ENCODE measurements around the gene HTT.
"Not testable (repeated sequence)": the region's sequence is repeated elsewhere in the genome, so short reads cannot be mapped to it uniquely, and the experiment has no call there.

The HTT gene

DNA sequence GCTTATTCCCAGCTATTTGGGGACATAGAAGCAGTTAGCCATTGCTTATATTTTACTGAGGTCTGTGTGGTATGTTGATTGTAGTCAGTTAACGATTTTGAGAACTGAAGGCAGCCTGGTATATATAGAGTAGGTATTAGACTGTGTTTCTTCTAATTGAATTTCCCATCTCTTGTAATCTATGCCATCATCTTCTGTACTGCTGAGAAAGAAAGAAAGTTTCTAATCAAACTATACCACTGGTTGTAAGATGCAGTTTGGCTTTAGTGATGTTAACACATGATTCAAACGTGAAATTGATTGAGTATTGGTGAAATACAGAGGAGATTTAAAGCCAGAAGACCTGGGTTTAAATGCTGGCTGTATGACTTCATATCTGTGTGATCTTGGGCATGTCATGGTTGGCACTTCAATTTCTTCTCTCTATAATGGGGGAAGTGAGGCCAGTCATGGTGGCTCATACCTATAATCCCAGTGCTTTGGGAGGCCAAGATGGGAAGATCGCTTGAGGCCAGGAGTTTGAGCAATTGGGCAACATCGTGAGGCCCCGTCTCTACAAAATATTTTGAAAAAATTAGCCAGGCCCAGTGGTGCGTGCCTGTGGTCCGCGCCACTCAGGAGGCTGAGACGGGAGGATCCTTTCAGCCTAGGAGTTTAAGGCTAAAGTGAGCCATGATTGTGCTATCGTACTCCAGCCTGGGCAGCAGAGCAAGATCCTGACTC, 11.6 kb downstream of the HTT start:
- no peak for DNase-seq

DNA sequence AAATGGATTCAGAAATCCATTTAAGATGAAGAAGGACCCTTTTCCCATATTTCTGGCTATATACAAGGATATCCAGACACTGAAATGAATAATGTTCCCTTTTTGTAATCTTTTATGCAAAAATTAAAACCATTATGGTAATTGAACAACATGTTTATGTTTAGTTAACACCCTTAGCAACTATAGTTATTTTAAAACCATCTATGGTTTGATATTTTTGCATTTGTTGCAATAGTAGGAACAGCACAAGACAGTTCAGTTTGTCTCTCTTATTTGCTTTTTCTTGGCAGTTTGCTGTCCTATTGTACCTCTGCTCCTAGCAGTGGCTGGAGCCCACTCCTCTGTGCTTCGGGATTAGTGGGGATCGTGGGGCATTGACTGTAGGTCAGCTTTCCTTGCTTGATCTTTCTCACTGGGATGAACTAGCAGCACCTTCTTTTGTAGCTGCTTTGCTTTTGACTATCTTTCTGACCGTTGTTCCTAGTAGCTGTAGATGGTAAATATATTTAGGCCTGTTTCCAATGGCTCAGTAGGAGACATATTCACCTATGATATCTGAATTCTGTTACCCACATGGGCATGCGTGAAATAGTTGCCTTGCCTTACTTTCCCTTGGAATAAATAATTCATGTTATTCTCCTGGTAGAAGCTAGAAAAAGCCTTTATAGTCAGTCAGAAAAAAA, 12.8 kb downstream of the HTT start:
- DNase-seq, result no peak

DNA sequence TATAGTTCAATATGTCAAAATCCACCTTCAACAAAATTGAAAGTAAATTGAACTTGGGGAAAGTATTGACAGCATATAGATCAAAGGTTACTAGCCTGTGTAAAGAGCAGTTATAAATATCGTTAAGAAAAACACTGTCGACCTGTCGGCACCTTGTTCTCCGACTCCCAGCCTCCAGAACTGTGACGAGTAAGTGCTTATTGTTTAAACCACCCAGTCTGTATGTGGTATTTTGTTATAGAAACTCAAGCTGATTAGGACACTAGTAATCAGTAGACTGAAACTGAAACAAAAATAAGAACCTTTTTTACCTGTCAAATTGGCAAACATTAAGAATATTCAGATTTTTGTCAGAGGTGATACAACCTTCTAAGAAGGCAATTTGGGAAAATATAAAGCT, 17.0 kb downstream of the HTT start:
- DNase-seq, result no peak

DNA sequence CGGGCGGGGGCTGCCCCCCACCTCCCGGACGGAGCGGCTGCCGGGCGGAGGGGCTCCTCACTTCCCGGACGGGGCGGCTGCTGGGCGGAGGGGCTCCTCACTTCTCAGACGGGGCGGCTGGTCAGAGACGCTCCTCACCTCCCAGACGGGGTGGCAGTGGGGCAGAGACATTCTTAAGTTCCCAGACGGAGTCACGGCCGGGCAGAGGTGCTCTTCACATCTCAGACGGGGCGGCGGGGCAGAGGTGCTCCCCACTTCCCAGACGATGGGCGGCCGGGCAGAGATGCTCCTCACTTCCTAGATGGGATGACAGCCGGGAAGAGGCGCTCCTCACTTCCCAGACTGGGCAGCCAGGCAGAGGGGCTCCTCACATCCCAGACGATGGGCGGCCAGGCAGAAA, 20.2 kb downstream of the HTT start:
- not testable (repeated sequence) for DNase-seq

DNA sequence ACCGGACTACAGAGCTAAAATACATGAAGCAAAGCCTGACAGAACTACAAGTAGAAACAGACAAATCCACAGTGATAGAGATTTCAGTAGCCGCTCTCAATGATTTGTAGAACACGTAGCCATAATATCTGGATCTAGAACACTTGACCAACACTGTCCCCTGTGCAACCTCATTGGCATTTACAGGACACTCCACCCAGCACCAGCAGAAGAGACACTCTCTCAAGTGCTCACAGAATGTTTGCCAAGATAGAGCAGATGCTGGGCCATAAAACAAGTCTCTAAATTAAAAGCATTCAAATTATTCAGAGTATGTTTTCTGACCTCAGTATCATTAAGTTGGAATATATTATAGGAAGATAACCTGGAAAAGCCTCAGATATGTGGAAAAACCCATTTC, 21.7 kb downstream of the HTT start:
- DNase-seq, result no peak

DNA sequence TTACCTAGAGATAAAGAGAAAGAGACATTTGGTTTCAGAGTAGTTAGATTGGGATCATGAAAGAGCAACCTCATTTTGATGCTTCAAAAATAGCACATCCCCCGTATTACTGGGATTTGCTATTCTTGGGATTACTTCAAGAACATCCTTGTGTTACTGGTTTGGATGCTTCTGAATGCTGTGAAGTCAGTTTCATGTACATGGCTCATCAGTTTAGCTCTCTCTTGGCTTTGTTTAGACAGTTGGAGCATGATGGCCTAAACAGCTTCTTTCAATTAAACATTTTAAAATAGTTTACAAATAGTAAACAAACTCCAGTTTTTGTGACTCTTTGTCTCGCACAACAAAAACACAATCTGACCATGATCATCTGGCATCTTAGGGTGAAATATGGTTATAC, 23.9 kb downstream of the HTT start:
- DNase-seq, result no peak

DNA sequence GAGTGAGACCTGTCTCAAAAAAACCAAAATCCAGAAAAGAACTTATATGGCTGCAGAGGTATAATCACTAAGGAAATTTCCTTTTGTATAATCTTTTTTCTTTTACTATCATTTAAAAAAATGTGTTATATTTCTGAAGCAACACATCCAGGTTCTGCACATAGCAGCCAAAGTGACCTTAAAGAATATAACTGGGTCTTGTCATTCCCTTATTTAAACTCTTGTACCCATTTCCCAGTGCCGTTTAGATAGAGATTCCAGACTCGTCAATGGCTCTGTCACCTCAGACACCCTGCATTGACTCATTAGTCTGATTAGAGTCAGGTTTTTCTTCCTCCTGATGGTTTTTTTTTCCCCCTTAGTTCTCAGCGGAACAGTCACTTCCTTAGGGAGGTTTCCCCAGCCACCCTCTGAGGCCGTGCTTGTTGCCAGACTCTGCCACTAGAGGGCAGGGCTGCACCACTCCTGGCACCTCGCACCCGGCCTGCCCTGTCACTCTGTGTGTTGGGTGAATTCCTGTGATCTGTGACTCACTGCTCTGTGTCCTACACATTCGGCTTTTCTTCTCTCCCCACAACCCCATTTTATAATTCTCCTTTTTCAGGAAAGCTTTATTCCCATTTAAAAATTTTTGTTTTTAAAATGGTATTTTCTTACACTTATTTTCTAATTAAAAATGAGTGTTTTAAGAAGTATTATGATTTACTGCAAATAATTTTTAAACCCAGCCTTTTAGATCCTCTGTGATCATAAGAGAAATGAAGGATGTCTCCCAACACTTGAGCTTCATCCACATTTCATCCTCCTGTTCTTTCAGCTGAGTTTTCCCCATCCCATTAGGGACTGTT, 32.1 kb downstream of the HTT start:
- peak; percentile 76 for DNase-seq

DNA sequence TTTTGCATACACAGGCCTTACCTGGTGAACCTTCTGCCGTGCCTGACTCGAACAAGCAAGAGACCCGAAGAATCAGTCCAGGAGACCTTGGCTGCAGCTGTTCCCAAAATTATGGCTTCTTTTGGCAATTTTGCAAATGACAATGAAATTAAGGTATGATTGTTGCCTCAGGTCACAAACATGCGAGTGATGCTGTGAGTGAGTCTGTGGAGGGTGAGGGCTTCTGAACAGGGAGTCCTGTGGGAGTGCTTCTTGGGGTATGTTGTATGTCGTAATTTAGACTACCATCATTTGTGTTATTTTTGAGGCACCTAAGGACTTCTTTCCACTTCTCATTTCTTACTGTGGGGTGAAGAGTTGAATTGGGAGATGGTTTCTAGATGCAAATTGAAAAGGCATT, 32.8 kb downstream of the HTT start:
- DNase-seq, result no peak

DNA sequence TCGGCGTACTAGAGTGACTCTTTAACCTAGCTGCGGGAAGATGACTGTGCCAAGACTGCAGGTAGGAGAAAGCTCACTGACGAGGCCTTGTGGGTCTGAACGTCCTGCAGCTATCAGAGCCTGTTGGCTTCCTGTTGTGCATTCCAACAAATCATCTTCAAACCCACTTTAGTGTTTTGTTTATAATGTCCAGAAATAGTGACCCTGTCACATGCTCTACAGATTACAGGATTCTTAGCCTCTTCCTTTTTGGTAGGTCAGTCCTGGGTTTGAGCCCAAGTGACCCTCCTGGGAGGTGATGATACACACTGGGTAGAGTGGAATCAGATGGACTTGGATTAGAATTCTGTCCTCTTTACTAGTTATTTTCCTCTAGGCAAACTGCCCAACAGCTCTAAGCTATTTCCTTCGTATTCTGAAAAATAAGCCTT, 33.2 kb downstream of the HTT start:
- no peak for DNase-seq

DNA sequence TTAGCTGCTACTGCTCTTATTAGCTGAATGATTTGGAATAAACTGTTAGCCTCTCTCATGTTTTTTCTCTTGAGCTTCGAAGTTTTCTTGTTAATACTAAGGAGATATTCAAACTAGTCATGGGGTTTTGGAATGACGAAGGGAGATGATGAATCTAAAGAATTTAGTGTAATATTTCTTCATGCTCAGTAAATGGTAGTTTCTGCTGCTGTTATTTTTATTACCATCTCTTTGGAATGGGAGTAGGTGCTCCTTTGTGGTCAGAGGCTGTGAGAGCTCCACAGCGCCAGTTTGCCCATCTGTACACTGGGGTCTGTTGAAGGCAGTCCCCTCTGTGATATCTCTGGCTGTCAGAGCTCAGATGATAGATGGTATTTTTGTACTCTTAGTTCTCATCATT, 33.7 kb downstream of the HTT start:
- DNase-seq, result no peak

DNA sequence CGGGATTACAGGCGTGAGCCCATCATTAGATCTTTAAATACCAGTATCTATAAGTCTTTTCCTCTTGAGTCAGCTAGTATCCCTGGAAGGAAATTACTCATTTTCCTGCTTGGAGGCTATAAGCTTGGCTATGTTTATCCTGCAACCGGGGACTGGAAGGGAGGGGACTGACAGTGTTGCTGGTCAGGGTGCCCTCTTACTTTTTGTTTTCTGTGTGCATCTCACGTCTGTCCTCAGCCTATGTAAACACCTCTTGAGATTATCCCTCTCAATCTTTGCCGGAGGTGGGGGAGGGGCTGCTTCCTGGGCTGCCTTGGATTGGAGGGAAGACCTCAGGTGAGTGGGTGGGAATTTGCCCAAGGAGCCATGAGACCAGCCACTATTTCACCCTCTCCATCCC, 37.0 kb downstream of the HTT start:
- no peak for DNase-seq

DNA sequence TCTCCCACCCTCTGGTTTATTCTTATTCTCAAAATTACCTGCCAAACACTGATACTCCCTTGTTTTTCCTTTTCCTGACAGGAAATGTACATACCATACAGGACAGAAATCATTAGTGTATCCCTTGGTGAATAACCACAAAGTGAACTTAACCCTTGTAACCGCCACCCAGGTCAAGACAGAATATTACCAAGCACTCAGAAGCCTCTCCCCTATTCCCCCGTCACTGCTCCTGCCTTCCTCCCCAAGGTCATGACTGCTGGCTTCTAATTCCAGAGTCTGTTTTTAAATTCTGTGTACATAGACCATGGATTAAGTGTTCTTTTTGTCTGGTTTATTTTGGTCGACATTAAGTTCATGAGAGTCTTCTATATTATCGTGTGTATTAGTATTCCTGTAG, 37.7 kb downstream of the HTT start:
- no peak for DNase-seq

DNA sequence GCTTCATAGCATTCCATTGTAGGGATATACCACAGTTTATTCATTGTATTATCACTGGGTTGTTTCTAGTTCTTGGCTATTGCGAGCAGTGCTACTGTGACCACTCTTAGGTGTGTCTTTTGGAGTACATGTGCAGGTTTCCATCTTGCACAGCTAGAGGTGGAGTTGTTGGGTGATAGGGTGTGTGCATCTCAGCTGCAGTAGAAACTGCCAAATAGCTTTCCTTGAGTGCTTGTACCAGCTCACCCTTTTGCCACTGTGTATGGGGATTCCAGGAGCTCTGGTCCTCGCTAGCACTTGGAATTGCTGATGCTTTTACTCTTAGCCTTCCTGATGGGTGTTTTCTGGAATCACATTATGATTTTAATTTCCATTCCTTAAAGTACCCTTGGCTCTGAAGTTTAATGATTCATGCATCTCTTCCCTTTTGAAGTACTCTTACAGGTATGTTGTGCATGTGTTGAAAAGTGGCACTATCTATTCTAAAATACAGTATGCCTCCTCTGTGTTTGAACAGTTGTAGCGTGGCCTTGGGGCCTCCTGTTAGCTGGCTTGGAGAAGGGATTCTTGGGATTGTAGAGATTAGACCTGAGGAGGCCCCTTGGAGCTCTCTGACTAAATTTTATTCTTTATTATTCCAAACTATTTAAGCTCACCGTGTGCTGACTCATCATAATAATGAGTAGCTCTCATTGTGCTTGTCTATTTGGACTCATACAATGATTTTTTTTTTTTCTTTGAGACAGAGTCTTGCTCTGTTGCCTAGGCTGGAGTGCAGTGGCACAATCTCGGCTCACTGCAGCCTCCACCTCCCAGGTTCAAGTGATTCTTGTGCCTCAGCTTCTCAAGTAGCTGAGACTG, 38.4 kb downstream of the HTT start:
- no peak for DNase-seq

DNA sequence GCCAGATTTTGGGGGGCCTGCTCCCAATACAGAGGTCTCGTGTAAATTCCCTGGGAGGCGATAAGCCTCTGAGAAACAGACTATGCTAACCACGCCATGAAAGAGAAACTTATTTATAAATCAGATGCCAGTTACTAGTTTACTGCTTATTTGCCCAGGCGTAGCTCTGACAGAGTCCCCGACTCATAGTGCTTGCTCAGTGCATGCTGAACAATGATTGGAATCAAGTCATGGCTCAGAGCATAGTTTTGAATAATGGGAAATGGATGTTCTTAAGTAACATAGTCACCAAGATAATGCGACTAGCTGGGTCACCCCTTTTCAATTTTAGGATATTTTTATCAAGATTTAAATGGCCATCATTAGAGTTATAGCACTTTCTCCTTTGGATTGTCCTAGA, 39.9 kb downstream of the HTT start:
- DNase-seq, result no peak

DNA sequence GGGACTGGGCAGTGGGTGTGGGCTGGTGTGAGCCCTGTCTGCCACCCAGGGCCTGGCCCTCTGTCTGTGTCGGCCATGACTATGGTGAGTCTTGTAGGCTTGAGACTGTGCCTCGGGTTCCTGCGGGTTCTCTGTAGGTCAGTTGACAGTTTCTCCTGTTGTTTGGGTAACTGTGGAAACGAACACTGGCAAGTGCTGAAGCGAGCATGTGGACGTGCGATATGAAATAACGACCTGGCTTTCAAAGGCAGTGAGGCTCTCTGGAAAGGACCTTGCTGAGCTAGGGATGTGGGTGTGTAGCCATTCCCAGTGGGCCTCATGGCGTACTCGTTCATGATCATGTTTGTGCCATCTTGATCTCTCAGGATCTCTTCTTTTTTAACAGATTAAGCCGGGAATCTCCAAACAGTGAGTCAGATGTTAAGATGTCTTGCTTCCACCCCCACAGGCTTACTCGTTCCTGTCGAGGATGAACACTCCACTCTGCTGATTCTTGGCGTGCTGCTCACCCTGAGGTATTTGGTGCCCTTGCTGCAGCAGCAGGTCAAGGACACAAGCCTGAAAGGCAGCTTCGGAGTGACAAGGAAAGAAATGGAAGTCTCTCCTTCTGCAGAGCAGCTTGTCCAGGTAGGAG, 41.3 kb downstream of the HTT start:
- DNase-seq, result no peak

DNA sequence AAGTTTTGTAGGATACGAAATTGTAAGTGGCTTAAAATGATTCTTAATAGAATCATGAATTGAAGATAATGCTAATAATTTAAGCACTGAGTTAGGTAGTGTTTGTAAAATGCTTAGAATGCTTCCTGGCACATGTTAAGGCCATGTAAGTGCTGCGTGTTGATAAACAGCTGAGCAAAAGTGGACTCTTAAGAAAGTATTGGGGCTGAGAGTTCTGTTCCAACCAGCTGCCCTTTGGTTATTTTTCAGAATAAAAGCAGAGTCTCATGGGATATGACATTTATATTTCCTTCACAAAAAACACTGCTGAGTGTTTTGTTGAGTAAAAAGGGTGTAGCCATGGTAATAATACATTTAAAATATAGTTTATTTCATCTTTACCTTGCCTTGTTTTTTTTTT, 42.5 kb downstream of the HTT start:
- DNase-seq, result no peak

DNA sequence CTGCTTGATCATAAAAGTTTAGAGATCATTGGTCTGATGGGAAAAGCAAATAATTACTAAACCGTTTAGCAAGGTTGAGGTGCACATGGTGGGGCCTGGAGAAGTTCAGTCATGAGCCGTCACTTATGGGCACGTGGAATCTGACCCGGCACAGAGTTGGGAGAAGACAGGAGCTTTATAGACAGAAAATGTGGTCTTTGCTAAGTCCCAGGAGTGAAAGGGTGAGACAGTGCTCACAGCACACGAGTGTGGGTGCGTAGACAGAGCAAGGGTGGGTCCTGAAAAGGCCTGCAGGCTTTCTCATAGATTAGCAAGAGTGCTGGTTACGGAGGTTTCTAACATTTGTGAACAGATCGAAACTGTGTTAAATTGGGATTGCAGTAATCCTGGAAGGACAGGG, 43.8 kb downstream of the HTT start:
- DNase-seq, result no peak

DNA sequence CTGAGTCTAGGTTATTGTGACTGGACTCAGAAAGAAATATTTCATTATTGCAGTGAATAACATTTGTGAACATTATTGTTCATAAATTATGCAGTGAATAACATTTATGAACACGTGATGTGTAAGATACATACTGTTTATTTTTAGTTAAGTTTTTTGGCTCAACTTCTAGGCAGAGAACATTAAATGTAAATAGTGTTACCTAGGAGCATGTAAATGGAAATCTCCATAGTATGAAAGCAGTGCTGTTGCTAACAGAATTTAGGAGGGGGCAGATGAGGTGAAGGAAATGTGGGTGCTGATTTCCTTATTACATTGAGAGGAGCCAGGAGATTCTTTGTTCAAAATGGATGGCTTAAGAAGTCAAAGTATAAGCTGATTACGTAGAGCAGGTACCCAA, 45.0 kb downstream of the HTT start:
- DNase-seq, result no peak

DNA sequence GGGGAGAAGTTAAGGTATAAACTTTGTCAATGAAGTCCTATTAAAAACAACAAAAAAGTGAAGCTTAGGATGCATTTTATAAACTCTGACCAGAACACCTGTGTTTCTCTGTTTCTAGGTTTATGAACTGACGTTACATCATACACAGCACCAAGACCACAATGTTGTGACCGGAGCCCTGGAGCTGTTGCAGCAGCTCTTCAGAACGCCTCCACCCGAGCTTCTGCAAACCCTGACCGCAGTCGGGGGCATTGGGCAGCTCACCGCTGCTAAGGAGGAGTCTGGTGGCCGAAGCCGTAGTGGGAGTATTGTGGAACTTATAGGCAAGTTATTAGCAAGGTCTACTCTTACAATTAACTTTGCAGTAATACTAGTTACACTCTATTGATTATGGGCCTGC, 46.6 kb downstream of the HTT start:
- no peak for DNase-seq

DNA sequence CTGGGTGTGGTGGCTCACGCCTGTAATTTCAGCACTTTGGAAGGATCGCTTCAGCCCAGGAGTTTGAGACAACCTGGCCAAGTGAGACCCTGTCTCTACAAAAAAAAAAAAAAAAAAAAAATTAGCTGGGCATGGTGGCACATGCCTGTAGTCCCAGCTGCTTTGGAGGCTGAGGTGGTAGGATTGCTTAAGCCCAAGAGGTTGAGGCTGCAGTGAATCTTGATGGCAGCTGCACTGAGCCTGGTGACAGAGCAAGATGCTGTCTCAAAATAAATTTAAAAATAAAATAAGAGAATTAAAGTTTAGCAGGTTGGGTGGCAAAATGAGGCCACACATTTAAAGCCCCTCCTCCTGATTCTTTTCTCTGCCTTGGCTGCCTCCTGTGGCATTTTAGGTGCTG, 47.1 kb downstream of the HTT start:
- no peak for DNase-seq

DNA sequence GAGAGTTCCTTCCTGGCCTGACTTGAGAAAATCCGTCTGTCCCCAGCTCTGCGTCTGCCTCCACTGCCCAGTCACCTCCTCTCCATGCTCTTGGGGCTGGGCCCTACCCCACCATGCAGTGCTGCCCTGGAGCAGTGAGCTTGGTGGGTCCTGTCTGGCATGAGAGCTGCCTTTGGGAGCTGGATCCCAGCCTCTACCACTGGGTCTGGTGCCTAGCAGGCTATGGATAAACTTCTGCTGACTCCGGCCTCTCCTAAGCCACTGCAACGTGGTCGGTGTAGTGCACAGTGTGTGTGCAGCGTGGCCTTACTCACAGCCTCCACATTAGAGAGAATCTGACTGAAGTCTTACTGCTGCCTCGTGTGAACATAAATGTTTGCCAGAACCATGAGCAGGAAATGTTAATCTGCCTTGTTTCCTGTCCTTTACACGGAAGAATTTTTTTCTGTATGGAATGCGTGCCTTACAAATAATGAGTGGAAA, 47.6 kb downstream of the HTT start:
- DNase-seq, result no peak

DNA sequence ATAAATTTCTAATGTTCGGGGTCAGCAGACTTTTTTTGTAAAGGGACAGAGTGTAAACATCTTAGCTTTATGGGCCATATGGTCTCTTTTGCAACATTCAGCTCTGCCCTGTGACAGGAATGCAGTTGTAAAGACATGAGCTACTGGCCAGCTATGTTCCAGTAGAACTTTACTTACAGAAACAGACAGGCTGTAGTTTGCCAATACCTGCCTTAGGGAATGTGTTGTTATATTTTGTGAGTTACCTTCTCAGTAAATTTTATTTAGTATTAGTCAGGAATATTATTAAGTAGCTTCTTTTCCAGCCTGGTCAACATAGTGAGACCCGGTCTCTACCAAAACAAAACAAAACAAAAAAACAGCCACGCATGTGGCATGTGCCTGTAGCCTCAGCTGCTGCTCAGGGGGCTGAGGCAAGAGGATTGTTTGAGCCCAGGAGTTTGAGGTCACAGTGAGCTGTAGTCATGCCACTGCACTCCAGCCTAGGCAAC, 48.7 kb downstream of the HTT start:
- DNase-seq, result no peak
